Measurements from ENCODE around the gene PSD.

The PSD gene

GRCh38 chr10:102438374-102438773 lies 19.8 kb upstream of the PSD start:
- DNase-seq, result no peak

- no peak for DNase-seq
Observed at GRCh38 chr10:102437515-102437914, 18.9 kb upstream of the PSD start.

- no peak for DNase-seq
Observed at GRCh38 chr10:102436312-102436711, 17.7 kb upstream of the PSD start.

GRCh38 chr10:102435529-102436233 lies 17.1 kb upstream of the PSD start:
- DNase-seq, result peak; percentile 77

- no peak for DNase-seq
Observed at GRCh38 chr10:102435133-102435497, 16.5 kb upstream of the PSD start.

GRCh38 chr10:102434394-102435132 lies 16.0 kb upstream of the PSD start:
- peak; percentile 90 for DNase-seq

- DNase-seq, result peak; percentile 92
Observed at GRCh38 chr10:102433619-102434046, 15.0 kb upstream of the PSD start.

GRCh38 chr10:102432162-102432950 lies 13.8 kb upstream of the PSD start, which contains the start of gene CUEDC2:
CUEDC2 (minus strand) TSS chr10:102432574; CDS start chr10:102425188, 7,386 bp downstream.
- DNase-seq, result peak; percentile 99

GRCh38 chr10:102431452-102432124 lies 13.0 kb upstream of the PSD start:
- no peak for DNase-seq

GRCh38 chr10:102429468-102429867 lies 10.9 kb upstream of the PSD start:
- DNase-seq, result no peak

GRCh38 chr10:102426803-102427287 lies 8.3 kb upstream of the PSD start:
- no peak for DNase-seq

- DNase-seq, result no peak
Observed at GRCh38 chr10:102425444-102425843, 6.9 kb upstream of the PSD start.

GRCh38 chr10:102424916-102425315 lies 6.3 kb upstream of the PSD start:
- DNase-seq, result no peak

- no peak for DNase-seq
Observed at GRCh38 chr10:102424145-102424544, 5.6 kb upstream of the PSD start.

DNA sequence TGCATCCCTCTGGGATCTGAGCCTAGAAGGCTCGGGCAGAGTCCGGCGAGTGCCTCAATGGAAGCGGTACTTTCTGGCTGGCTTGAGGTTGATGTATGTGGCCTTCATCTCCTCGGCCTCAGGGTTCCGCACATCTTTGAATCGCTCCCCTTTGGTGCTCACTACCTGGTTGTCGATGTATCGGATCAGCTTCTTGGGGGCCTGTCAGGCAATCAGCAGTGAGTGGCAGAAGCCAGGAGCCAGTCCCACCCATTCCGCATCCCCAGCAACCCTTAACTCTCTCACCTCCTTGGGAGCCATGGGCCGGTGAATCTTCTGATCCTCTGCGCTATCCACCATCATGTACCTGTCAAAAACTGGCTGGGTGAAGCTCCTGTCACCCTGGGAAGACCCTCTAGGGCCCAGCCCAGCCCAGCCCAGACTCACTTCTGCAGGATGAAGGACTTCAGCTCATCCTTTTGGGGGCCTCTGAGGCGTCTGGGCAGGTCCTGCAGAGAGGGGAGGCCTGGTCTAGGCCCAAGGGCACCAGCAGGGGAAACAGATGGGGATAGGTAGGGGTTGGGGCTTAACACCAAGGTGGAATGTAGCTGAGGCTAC lies 4.9 kb upstream of the PSD start:
- DNase-seq, result no peak

DNA sequence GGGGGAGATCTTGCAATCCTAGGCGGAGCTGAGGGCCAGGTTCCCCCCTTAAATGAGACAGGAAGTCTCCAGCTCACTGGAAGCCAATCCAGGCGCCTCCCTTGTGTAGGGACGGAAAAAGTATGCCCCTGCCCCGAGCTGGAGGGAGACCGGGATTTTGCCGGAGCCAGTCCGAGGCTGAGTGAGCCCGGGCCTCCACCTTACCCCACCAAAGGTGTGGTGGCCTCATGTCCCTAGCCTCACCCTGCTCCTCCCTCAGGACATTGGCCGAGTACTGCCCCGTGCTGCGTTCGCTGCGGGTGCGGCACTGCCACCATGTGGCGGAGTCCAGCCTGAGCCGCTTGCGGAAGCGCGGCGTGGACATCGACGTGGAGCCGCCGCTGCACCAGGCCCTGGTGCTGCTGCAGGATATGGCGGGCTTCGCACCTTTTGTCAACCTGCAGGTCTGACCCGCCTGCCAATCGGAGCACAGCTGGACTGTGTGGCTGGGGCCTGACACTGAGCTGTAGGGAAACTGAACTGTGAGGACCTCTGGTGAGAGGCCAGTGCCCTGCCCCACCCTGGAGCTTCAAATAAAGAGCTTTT lies 4.1 kb upstream of the PSD start:
- DNase-seq, result peak; percentile 87

GRCh38 chr10:102421757-102422512 lies 3.4 kb upstream of the PSD start:
- peak; percentile 48 for DNase-seq

- DNase-seq, result no peak
Observed at GRCh38 chr10:102421507-102421756, 2.8 kb upstream of the PSD start.

GRCh38 chr10:102420714-102421506 lies 2.3 kb upstream of the PSD start, which contains the start of gene FBXL15:
FBXL15 (plus strand) TSS chr10:102420836; CDS start chr10:102421130, 294 bp downstream.
- peak; percentile 99 for DNase-seq

DNA sequence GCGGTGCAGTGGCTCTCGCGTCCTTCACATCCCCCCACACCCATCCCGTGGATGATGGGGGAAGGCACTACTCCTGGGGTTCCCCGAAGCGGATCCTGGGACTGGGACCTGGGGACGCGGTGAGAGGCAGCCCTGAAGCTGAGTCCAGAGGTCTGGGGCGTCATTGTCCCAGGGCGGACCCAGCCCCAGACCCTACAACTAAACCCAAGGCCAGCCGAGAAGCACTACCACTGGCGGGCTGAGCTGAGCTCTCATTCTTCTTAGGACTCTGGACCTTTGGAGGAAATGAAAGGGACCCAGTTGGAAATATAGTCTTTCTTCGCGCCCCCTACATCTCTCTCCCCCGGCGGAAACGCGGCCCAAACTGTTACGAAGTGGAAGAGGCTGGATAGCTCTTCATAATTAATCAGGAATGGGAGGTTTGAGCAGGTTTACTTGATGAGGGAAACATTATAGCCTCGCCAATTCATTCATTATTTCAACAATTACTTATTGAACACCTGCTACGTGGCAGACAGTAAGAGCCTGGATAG lies 1.7 kb upstream of the PSD start:
- DNase-seq, result no peak

Data from suppressor macrophage treated with lipopolysaccharide for 4 hours (primary cell).